Femur (tissue), 1 donor: ENCODE results near the gene RESP18.
A peak's percentile ranks its signal among the peaks of the same experiment; 100 is the strongest.

Experiments
- DNase-seq: peaks from one replicate; pipeline ENCODE4 v3.0.0-alpha.2; 2017

RESP18 gene

GRCh38 chr2:219332542-219332941, at the start of gene RESP18:
TSS of gene RESP18 (minus strand) at chr2:219332744.
- DNase-seq = no peak

DNA sequence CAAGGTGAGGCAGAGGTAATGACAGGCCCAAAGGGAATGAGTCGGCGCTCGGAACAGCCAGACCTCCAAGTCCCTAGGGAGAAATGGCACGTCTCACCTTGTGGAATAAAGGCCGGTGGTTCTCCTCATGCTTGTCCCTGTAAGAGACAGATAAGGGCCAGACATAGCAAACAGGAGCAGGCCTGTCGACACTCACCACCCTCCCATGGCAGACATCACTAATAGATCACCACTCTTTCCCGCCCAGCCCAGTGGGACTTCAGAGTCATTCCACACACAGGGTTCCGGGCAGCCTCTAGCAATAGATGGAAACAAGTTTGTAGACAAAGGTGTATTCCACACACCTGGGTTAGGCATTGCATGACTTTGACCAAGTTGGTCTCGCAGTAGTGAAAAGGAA, 48.9 kb upstream of the RESP18 start:
- DNase-seq = no peak

- no peak for DNase-seq
Measured at GRCh38 chr2:219380926-219381325, 48.4 kb upstream of the RESP18 start.

GRCh38 chr2:219378163-219378851, 45.8 kb upstream of the RESP18 start:
- DNase-seq = no peak

- peak; percentile 47 for DNase-seq
Measured at GRCh38 chr2:219369447-219369861, 36.9 kb upstream of the RESP18 start.

DNA sequence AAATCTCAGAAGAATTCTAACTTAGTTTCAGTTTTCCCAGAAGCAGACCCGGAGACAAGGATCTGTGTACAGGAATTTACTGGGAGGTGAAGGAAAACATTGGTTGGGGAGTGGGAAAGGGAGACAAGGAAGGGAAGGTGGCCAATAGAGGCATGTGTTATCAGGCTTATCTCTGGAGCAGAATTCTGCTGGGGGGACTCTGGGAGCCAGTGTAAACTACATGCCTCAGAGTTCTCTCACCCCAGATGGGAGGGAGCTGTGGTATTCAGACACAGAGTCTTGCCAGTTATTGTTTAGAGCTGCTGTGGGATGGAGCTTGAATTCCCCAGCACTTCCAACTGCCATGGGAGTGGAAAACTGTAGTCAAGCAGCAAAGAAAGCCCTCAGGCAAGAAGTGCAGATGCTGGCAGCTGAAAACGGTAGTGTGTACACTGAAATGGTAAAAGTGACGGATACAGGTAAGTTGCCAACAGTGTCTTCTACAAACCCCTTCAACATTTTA, 36.2 kb upstream of the RESP18 start:
- DNase-seq = no peak

DNA sequence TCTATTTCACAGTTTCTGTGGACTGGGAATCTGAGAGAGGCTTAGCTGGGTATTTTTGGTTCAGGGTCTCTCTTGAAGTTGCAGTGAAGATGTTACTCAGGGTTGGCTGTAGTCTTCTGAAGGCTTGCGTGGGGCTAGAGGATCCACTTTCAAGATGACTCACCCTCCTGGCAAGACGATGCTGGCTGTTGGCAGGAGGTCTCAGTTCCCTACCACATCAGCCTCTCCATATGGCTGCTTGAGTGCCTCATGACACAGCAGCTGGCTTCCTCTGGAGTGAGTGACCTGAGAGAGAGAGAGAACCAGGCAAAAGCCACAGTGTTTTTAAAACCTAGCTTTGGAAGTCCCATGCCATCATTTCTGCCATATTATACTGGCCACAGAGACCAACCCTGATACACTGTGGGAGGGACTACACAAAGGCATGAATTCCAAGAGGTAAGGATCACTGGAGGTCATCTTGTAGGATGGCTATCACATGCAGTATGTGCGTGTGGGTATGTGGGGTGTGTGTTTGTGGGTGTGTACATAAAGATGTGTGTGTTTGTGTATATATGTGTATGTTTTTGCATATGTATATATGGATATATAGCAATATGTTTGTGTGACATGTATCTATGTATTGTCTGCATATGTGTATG, 30.1 kb upstream of the RESP18 start:
- DNase-seq = peak; percentile 77

DNA sequence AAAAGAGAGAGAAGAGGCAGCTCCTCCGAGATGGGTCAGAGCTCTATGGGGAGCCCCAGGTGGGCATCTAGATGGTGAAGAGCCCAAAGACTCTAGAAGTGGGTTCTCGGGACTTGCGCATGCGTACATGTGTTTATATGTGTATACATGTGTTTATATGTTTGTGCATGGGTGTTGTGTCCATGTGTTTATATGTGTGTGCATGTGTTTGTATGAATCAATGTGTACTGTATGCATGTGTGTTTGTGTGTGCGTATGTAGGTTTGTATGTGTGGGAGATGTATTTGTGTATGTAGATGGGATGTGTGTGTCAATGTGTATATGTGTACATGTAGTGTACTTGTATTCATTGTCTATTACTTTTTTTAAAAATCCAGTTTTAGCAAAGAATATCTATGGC, 29.5 kb upstream of the RESP18 start:
- DNase-seq = no peak

GRCh38 chr2:219358170-219359075, 25.9 kb upstream of the RESP18 start:
- no peak for DNase-seq

GRCh38 chr2:219356834-219357233, 24.3 kb upstream of the RESP18 start:
- DNase-seq = no peak

- no peak for DNase-seq
Measured at GRCh38 chr2:219354582-219354981, 22.0 kb upstream of the RESP18 start.

DNA sequence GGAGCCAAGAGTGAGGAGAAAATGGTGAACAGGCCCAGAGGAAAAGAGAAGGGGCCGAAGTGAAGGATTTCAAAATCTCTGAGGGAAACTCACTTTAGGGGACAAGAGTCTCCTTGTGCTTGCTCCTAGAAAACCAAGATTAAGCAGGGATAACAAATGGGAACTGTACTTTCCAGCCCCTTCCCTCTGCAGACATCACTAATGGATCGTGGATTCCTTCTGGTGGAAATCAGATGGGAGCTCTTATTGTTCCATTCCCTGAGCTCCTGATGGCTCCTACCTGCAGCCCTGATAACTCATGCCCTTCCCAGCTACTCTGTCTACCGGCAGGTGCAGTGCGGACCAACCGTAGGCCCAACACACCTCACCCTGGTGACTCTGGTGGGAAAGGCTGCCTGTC, 20.6 kb upstream of the RESP18 start:
- DNase-seq = no peak

GRCh38 chr2:219352448-219353023, 20.0 kb upstream of the RESP18 start:
- DNase-seq = peak; percentile 56

- DNase-seq = no peak
Measured at GRCh38 chr2:219350710-219351221, 18.2 kb upstream of the RESP18 start.

- DNase-seq = no peak
Measured at GRCh38 chr2:219350215-219350614, 17.7 kb upstream of the RESP18 start.

DNA sequence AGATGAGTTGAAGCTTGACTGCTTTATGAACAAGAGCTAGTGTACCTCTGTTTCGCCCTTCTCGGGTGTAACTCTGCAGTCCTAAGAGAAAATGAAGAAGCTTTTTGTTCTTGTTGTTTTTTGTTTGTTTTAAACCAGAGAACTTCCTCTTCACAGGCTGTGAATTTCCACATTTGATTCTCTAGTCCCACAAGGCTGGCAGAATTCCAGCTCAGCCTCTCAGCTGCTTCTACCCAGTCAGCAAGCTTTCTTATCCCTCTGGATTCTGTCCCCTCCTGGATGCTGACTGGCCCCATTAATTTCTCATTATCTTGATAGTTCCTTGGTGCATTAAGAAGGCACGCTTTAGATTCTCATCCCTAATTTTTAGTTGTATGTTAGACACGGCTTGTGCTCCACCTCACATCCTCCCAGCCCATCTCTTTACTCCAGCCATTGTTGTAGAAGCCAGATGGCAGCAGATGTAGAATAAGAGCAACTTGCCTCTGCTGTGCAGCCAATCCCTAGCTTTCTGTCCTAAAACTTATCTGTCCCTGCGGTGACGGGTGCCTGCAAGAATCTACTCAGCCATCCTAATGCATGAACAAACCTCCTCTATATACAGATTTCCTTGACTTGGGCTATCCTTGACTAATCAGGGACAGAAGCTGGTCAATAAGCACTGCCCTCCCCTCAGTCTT, 12.3 kb upstream of the RESP18 start:
- DNase-seq = peak; percentile 64

- DNase-seq = no peak
Measured at GRCh38 chr2:219335373-219335786, 2.8 kb upstream of the RESP18 start.

- no peak for DNase-seq
Measured at GRCh38 chr2:219334076-219334475, 1.5 kb upstream of the RESP18 start.

DNA sequence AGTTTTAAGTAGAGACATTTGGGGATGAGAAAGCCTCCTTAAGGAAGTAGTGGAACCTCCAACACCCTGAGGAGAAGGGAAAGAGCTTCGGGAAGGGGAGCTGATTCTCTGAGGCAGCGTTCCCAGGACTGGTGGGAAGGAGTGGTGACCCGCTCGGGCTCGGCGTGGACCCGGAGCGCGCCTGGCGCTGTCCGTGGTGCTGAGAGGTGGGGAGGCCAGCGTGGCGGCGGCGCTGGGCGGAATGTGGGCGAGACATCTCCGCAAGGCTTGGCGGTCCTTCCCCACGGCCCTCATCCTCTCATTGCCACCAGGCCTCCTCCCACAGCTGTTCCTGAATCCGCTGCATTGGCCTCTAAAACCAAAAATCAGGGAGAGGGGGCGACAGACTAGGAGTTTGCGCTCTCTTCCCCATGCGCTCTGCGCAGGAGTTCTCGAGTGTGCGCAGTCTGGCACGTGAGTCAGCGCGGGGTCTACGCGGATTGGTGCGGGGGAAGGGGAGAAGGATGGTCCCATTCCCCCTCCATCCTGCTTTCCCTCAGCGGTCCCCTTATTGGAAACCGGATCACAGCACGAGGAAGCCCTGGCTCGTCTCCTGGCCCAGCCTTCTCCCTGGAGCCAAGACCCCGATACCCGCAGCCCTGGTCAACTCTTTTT, 857 bp downstream of the RESP18 start:
- DNase-seq = peak; percentile 68

DNA sequence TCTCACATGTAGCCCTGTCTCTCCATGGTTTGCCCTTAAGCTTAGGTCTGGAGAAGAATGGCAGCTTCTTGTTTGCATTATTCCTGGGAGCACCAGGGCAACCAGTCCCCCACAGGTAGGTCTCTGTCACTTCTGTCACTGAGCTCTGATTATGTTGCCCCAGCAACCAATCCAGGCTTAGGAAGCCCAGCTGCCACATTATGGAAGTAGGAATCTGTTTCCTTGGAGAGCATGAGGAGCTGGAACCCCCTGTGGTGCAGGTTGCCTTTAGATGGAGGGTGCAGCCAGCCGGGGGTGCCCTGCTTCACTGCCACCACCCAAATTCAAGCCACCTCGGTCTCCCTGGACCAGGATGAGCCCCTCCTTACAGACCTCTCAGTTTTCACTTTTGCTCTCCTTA, 4.8 kb downstream of the RESP18 start:
- DNase-seq = no peak

DNA sequence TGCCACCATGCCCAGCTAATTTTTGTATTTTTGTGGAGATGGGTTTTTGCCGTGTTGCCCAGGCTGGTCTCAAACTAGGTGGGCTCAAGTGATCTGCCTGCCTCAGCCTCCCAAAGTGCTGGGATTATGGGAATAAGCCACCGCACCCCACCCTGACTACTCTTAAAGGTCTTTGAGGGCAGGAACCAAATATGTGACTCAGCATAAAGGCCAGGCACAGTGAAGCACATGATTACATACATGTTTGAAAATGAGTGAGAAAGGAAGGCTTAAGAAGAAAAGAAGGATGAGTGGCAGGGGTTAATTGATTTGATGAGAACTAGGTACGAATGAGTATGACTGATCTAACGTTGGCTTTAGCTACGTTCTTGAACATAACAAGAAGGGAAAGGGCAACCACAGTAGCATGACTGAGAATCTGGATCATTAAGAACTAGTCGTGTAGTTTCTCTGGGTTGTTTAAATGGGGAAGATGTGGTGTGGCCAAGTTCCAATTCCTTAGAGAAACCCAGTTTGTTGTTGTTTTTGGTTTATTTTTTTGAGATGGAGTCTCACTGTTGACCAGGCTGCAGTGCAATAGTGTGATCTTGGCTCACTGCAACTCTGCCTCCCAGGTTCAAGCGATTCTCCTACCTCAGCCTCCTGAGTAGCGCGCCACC, 6.8 kb downstream of the RESP18 start:
- DNase-seq = no peak
